NCI-H1105 (cell line): Measurements from ENCODE around the gene CYP39A1.

Experiments used
- DNase-seq: peaks from one replicate; lab custom pipeline; 2025; lab: John Stamatoyannopoulos, UW

The CYP39A1 gene

GRCh38 chr6:46511320-46511719 lies 141.3 kb downstream of the CYP39A1 start:
- DNase-seq: no peak

DNA sequence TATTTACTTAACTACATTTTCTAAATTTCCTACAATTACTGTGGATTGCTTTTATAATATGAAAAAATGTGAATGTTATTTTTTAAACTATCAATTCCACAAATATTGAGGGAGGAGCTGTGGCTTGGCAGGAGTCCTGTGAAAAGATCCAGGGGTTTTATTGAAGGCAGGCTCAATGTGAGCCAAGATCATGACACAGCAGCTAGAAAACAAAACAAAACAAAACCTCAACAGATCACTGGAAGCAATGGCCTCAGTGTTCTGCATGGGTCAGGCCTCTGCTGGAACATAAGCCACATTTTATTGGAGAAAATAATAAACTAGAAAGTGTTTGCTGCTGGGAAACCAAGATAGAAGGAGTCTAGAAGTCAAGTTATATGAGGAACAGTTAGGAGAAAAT lies 142.0 kb downstream of the CYP39A1 start:
- no peak for DNase-seq

- no peak for DNase-seq
These were observed 142.6 kb downstream of the CYP39A1 start for GRCh38 chr6:46509981-46510510.

- DNase-seq: no peak
These were observed 143.6 kb downstream of the CYP39A1 start for GRCh38 chr6:46509063-46509462.

- DNase-seq: no peak
These were observed 145.2 kb downstream of the CYP39A1 start for GRCh38 chr6:46507426-46507825.

DNA sequence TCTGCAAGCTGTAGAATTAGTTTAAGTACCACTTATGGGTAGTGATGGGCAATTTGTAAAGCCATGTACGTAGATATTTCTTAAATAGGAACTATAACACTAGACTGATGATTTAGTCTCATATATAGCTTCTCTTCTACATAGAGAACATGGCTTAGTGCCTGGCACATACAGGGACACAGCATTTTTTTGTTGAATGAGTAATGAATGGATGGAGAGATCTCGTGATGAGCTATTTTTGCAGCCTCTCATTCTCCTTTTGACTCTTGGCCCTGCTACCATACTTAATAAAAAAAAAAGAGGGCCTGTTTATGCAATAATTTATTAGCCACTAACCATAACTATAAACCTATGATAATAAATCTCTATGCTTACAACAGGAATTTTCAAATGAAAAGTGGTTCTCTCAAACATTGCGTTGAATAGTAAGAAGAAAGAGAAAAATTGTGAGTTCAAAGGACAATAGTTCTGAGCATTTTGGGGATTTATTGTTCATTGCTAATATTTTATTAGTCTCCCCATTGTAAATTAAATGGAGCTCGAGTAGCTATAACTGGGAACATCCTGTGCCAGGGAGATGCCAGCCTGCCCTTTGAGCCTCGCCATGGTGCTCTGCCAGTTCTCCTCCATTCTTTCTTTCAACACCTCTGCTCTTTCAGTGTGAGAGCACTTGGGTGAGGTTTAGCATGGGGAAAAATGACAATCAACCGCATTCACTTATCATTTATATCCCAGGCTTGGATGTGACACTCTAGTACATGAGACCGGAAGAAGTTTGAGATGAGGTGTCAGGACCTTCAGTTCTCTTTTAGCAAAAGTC lies 146.7 kb downstream of the CYP39A1 start:
- no peak for DNase-seq

- no peak for DNase-seq
These were observed 148.4 kb downstream of the CYP39A1 start for GRCh38 chr6:46504242-46504641.

GRCh38 chr6:46502486-46503119 lies 150.0 kb downstream of the CYP39A1 start:
- DNase-seq: no peak

GRCh38 chr6:46501136-46502089 lies 151.2 kb downstream of the CYP39A1 start:
- DNase-seq: no peak

- no peak for DNase-seq
These were observed 152.2 kb downstream of the CYP39A1 start for GRCh38 chr6:46500382-46500781.
